ENCODE results near the gene TMEM161A.
"Not testable (repeated sequence)": the region's sequence is repeated elsewhere in the genome, so short reads cannot be mapped to it uniquely, and the experiment has no call there.

TMEM161A gene

DNA sequence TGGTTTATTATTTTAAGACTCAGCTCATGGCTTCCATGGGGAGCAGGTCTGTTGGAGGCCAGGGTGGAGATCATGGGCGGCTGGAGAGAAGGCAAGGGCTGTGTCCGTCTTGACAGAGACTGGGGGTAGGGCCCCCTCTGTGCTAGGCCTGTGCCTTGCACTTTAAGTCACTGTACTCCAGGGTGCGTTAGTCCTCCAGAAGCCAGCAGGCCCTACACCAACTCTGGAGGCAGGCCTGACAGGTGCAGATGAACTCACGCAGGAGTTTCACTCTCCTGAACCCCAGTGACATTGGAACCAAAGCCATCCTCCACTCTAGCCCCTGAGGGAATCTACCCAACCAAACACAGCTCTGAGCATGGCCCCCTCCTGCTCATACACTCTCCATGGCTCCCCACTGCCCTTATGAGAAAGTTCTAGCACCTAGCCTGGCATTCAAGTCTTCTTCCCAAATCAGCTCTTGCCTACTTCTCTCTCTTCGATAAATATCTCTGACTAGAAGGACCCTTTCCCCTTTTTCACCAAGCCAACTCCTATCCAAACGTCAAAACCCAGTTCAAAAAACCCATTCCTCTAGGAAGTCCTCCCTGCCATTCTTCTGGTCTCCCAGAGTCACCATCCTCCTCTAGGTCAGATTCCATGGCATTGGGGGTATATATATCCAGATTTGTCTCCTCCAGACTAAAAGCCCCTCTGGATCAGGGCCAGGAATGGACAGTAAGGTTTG lies 16.7 kb upstream of the TMEM161A start:
- DNase-seq: no peak

GRCh38 chr19:19152668-19153384 lies 14.5 kb upstream of the TMEM161A start:
- DNase-seq: no peak

- no peak for DNase-seq
These were observed 13.1 kb upstream of the TMEM161A start for GRCh38 chr19:19151418-19151817.

DNA sequence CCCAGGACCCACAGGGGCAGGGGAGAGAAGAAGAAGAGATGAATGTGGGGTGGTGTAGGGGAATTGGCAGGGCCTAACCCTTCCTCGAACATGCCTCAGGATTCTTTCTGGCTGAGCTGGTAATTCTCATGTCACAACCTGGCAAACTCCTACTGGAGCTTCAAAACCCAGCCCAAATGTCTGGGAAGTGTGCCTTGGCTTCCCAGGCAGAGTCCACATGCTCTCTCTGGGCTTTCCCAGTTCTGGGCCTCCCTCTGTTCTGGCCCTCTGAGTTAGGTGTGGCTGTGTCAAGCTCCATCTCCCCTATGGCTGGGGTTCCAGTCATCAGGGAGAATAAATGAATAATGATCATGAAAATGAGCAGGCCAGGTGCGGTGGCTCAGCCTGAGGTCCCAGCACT lies 11.2 kb upstream of the TMEM161A start:
- no peak for DNase-seq

DNA sequence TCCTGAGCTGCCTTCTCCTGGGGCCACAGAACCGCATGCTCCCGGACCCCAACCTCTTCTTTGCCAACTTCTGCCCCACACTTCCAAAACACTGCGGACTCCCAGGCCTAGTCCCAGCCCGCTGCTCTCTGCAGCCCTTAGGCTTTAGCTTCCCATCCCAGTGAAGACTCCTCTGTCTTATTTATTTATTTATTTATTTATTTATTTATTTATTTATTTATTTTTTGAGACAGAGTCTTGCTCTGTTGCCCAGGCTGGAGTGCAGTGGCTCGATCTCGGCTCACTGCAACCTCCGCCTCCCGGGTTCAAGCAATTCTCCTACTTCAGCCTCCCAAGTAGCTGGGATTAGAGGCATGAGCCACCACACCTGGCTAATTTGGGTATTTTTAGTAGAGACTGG lies 10.2 kb upstream of the TMEM161A start:
- not testable (repeated sequence) for DNase-seq

GRCh38 chr19:19147344-19147743 lies 9.1 kb upstream of the TMEM161A start:
- no peak for DNase-seq

GRCh38 chr19:19146865-19147264 lies 8.6 kb upstream of the TMEM161A start:
- DNase-seq: no peak

GRCh38 chr19:19145684-19146608 lies 7.7 kb upstream of the TMEM161A start:
- DNase-seq: peak; percentile 56

GRCh38 chr19:19145281-19145680 lies 7.0 kb upstream of the TMEM161A start:
- DNase-seq: no peak

GRCh38 chr19:19142347-19142746 lies 4.1 kb upstream of the TMEM161A start:
- no peak for DNase-seq

- DNase-seq: no peak
These were observed 2.2 kb upstream of the TMEM161A start for GRCh38 chr19:19140476-19140875.

DNA sequence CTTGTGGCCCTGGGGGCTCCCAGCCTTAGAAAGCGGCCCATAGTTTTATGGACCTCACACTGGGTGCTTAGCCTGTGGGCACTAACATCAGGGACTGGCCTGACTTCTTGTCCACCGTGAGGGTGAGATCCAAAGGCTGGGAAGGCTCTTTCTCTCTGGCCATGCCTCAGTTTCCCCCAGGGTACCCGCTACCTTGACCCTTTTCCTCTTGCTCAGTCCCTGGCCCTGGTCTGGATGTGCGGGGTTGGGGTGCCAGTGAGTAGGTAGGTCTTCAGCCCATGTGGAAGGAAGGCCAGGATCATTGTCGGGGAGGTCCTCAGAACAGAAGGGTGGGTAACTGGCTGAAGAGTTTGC lies 1.6 kb upstream of the TMEM161A start:
- DNase-seq: no peak

DNA sequence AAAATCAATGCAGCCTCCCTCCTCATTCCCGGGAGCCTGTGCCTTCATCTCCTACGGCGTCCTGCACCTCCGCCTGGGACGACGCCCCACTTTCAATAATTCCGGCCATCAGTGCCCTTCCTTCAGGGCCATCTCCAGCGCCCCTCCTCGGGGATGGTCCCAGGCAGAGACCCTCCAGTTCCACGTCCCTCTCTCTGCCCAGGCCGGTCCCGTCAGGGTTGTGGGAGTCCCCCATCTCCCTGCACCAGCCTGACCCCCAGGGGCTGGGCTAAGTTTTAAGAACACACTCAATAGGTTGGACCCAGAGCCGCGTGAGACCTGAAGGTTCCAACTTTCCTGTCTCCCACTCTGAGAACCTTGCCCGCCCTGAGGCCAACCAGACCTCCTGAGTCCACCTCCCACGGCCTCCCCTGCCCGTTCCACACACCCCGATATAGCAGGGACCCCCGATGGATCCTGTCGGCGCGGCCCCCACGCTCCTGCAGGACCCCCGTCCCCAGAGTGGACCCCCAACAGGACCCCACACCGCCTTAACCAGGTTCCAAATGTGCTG lies 646 bp downstream of the TMEM161A start:
- DNase-seq: no peak

GRCh38 chr19:19135713-19136112 lies 2.6 kb downstream of the TMEM161A start:
- DNase-seq: not testable (repeated sequence)

DNA sequence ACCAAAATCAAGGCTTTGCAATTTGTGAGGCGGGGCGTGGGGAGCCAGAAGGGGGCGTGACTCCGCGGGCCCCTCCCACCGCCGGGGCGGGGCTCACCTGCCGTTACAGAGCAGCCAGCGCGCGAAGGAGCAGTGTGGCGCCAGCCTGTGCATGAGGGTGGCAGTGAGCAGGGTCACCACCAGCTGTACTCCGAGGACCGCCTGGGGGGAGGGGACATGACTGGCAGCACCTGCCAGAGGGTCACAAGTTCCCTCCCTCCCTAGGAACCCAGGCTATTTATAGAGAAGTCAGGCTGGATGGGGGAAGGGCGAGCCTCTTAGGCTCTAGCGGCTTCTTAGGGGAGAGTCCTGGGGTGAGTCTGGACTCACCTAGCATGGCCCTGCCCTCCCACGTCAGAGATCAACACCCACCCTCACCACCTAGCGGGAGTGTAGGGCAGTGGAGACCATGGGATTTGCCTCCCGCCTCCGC lies 3.6 kb downstream of the TMEM161A start:
- no peak for DNase-seq

- no peak for DNase-seq
These were observed 4.3 kb downstream of the TMEM161A start for GRCh38 chr19:19133985-19134384.

- no peak for DNase-seq
These were observed 5.4 kb downstream of the TMEM161A start for GRCh38 chr19:19132912-19133311.

DNA sequence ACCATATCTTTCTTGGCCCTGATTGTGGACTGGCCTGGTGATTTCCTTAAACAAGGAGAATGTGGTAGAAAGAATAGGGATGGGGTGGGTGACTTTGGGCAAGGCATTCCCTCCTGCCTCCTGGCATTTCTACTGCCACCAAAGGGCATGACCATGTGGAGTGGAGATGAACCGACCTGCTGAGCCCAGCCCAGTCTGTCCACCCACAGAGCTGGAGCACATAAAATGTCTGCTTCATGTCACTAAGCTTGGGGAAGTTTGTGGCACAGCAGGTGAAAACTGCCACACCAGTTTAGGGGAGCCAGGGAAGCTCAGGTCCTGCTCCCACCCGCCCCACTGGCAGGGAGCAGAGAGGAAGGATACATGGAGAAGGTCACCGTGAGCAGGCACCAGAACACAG lies 6.3 kb downstream of the TMEM161A start:
- DNase-seq: no peak

- no peak for DNase-seq
These were observed 12.2 kb downstream of the TMEM161A start for GRCh38 chr19:19126102-19126501.

DNA sequence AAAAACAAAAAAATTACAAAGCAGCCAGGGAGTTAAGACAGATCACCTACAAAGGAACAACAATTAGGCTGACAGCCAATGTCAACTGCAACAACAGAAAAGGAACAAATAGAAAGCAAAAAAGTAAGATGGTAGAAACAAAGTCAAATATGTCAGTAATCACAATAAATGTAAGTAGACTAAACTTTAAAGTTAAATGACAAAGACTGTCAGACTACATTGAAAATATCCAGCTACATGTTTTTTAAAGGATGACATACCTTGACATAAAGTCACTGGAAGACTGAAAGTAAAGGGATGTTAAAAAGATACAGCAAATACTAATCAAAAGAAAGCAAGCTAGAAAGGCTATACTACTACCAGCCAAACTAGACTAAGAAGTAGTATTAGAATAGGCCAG lies 14.9 kb downstream of the TMEM161A start:
- no peak for DNase-seq

DNA sequence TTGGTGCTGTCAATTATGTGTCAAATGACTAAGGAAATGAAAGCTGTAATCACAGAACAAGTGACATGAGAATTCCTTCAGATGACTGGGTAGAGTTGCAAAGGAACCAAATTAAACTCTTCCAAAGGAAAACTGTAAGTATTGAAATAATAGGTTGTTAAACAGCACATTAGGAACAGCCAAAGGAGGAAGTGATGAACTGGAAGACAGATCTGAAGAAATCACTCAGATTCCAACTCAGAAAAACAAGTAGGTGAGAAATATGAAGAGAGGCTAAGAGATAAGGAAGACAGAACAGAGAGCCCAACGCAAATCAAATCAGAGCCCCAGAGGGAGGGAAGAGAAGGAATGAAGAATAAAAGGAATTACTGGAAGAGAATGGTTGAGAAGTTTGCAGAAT lies 15.4 kb downstream of the TMEM161A start:
- no peak for DNase-seq

DNA sequence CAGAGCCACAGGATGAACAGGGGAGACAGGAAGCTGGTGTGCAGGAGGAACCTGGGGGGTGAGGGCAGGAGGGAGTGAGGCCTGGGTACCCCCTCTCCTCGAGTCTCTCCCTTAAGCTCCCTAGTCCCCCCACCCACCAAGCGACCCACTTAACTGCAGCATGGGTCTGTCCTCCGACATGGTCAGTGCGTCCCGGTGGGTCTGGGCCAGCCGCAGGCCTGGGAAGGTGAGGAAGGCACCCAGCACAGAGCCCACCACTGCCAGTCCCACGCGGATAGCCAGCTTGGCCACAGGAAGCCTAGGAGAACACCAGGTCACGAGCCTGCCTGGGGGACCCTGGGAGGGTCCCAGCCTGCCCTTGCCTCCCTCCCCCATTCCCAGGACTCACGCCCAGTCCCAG lies 16.9 kb downstream of the TMEM161A start:
- DNase-seq: no peak

Measured in NK-92 treated with Interleukin-12 subunit alpha and Interleukin-12 subunit beta, amount 100 ng/mL, for 24 hours (cell line).